ENCODE results near the gene MPP4. TPM values are rescaled to one million over a fixed set of nuclear protein-coding genes. Genes with fewer than 3 reads are reported as not detected.

The MPP4 gene
- total and polyA plus RNA-seq, 2 donors (not counting 1 experiment from before 2014, with no cell fraction given): 0.50 to 4.4 TPM

DNA sequence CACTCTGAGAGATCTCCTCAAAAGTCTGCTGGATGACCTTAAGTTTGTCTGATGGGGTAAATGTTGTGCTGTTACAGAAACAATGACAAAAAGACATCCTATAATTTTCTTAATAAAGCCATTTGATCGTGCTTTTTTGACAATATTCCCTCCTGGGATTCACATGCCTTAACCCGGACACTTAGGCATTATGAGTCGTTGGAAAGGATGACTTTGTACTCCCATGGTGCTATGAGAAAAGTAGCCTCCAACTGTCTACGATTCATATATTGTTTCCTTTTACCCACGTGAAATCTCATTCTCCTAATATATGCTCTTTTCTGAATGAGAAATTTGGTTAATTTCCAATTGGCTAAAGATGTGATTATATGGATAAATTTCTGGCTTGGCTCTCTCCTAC is 6.1 kb upstream of the MPP4 start:
- no peak for DNase-seq (ENCODE audit: low read depth in 2 of 2)
- no peak overlapping the region for H3K27ac ChIP-seq (ENCODE audit: insufficient read depth, low read length)
- H3K36me3 ChIP-seq (ENCODE audit: control insufficient read depth, insufficient read depth, low read length): peaks cover 5% of the 10 kb centered on the region

DNA sequence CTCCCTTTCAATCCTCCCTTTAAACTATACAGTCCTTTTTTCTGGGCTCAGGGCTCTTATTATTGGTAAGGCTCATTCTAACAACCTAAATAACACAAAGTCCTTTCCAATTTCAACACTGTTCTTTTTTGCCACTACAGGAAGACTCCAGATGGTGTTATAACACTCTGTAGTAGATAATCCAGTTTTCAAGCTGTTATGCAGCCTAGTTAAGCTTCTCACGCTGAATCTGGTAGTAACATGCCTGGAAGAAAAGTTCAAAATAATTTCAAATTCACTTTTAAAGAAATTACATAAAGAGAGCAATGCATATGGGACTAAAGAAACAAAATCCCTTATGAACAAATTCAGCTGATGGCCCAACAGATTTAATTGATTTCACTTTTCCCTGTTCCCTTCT is 3.2 kb upstream of the MPP4 start:
- Histone ChIP-seq H3K36me3 (ENCODE audit: control insufficient read depth, insufficient read depth, low read length) (peaks cover 5% of the 10 kb centered on the region), H3K4me3 (replicated peaks in 1 of 4; ENCODE audit: control extremely low read depth in 1 of 4, insufficient read depth in 1 of 4, low read depth in 3 of 4, low read length in 4 of 4) (no peak overlapping the region), H4K20me1 (ENCODE audit: control insufficient read depth, extremely low read depth, insufficient read depth, low read length) (no peaks in the 10 kb centered on the region), H3K27ac (ENCODE audit: insufficient read depth, low read length) (no peak overlapping the region), H3K9me3 (ENCODE audit: control insufficient read depth, insufficient read depth, low read depth, low read length) (no peaks in the 10 kb centered on the region), H3K79me2 (ENCODE audit: control insufficient read depth, insufficient read depth, low read length) (no peaks in the 10 kb centered on the region), H3K4me2 (ENCODE audit: extremely low read depth, insufficient read depth, low read length) (no peak overlapping the region), H3K4me1 (ENCODE audit: control insufficient read depth, extremely low read depth, insufficient read depth, low read length) (peaks cover 24% of the 10 kb centered on the region), H3K27me3 (ENCODE audit: control insufficient read depth, insufficient read depth, low read length) (no peaks in the 10 kb centered on the region), H2AFZ (ENCODE audit: low read length) (no peak overlapping the region), H3K9ac (ENCODE audit: insufficient read depth, low read length) (no peak overlapping the region)
- TF ChIP-seq EZH2 (IDR thresholded peaks at IDR 0.05; ENCODE audit: low read length, missing control alignments): no peak
- TF ChIP-seq, protein P1, sequence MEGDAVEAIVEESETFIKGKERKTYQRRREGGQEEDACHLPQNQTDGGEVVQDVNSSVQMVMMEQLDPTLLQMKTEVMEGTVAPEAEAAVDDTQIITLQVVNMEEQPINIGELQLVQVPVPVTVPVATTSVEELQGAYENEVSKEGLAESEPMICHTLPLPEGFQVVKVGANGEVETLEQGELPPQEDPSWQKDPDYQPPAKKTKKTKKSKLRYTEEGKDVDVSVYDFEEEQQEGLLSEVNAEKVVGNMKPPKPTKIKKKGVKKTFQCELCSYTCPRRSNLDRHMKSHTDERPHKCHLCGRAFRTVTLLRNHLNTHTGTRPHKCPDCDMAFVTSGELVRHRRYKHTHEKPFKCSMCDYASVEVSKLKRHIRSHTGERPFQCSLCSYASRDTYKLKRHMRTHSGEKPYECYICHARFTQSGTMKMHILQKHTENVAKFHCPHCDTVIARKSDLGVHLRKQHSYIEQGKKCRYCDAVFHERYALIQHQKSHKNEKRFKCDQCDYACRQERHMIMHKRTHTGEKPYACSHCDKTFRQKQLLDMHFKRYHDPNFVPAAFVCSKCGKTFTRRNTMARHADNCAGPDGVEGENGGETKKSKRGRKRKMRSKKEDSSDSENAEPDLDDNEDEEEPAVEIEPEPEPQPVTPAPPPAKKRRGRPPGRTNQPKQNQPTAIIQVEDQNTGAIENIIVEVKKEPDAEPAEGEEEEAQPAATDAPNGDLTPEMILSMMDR (conservative IDR thresholded peaks at IDR 0.05 in 1 of 2, IDR thresholded peaks at IDR 0.05 in 1 of 2; ENCODE audit: low read depth in 1 of 2, low read length in 2 of 2): no peak
- DNase-seq (ENCODE audit: low read depth in 2 of 2): no peak

More for the DNA sequence above, 6.1 kb upstream of the MPP4 start:
- Histone ChIP-seq H3K4me1 (ENCODE audit: control insufficient read depth, extremely low read depth, insufficient read depth, low read length) (peaks cover 4% of the 10 kb centered on the region), H3K79me2 (ENCODE audit: control insufficient read depth, insufficient read depth, low read length) (no peaks in the 10 kb centered on the region), H3K27me3 (ENCODE audit: control insufficient read depth, insufficient read depth, low read length) (no peaks in the 10 kb centered on the region), H3K9ac (ENCODE audit: insufficient read depth, low read length) (no peak overlapping the region), H3K4me2 (ENCODE audit: extremely low read depth, insufficient read depth, low read length) (no peak overlapping the region), H3K9me3 (ENCODE audit: control insufficient read depth, insufficient read depth, low read depth, low read length) (no peaks in the 10 kb centered on the region), H3K4me3 (replicated peaks in 1 of 4; ENCODE audit: control extremely low read depth in 1 of 4, insufficient read depth in 1 of 4, low read depth in 3 of 4, low read length in 4 of 4) (no peak overlapping the region), H4K20me1 (ENCODE audit: control insufficient read depth, extremely low read depth, insufficient read depth, low read length) (no peaks in the 10 kb centered on the region), H2AFZ (ENCODE audit: low read length) (no peak overlapping the region)
- no peak for TF ChIP-seq EZH2 (IDR thresholded peaks at IDR 0.05; ENCODE audit: low read length, missing control alignments)
- TF ChIP-seq, protein P1 (conservative IDR thresholded peaks at IDR 0.05 in 1 of 2, IDR thresholded peaks at IDR 0.05 in 1 of 2; ENCODE audit: low read depth in 1 of 2, low read length in 2 of 2): no peak

DNA sequence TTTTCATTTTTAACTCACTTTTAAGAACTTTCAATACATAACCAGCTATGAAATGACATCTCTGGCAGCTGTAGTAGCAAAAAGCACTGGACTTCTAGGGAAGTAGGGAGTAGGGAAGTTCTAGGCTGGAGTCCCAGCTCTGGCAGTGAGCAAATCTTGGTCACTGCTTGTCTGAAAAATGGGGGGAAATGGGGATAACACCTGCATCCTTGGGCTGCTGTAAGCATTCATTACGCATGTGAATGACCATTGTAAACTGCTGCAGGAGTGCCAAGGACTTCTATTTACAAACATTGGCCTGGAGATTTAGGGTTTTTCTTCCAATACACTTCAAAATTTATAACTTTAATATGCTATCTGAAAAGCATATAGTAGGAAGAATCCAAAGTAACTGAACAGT is 972 bp upstream of the MPP4 start:
- H3K79me2 ChIP-seq (ENCODE audit: control insufficient read depth, insufficient read depth, low read length): no peaks in the 10 kb centered on the region
- H3K9me3 ChIP-seq (ENCODE audit: control insufficient read depth, insufficient read depth, low read depth, low read length): no peaks in the 10 kb centered on the region
- H3K36me3 ChIP-seq (ENCODE audit: control insufficient read depth, insufficient read depth, low read length): peaks cover 3% of the 10 kb centered on the region
- H3K4me3 ChIP-seq (replicated peaks in 1 of 4; ENCODE audit: control extremely low read depth in 1 of 4, insufficient read depth in 1 of 4, low read depth in 3 of 4, low read length in 4 of 4): no peak overlapping the region
- H2AFZ ChIP-seq (ENCODE audit: low read length): no peak overlapping the region
- no peak overlapping the region for H3K9ac ChIP-seq (ENCODE audit: insufficient read depth, low read length)
- H4K20me1 ChIP-seq (ENCODE audit: control insufficient read depth, extremely low read depth, insufficient read depth, low read length): no peaks in the 10 kb centered on the region
- peak overlapping the region; percentile 51 for H3K27ac ChIP-seq (ENCODE audit: insufficient read depth, low read length)
- no peak overlapping the region for H3K4me2 ChIP-seq (ENCODE audit: extremely low read depth, insufficient read depth, low read length)
- no peaks in the 10 kb centered on the region for H3K27me3 ChIP-seq (ENCODE audit: control insufficient read depth, insufficient read depth, low read length)
- TF ChIP-seq, protein P1 (conservative IDR thresholded peaks at IDR 0.05 in 1 of 2, IDR thresholded peaks at IDR 0.05 in 1 of 2; ENCODE audit: low read depth in 1 of 2, low read length in 2 of 2): no peak
- no peak for TF ChIP-seq EZH2 (IDR thresholded peaks at IDR 0.05; ENCODE audit: low read length, missing control alignments)
- H3K4me1 ChIP-seq (ENCODE audit: control insufficient read depth, extremely low read depth, insufficient read depth, low read length): peaks cover 32% of the 10 kb centered on the region
- DNase-seq (ENCODE audit: low read depth in 2 of 2): peak; percentile 10

Data from fibroblast of lung (primary cell).